ENCODE results near the gene DMC1. TPM values are rescaled to one million over a fixed set of nuclear protein-coding genes. Genes with fewer than 3 reads are reported as not detected.

Gene DMC1
- total and polyA plus RNA-seq, 2 experiments from 2014 or later: 3.0 TPM; not detected in 1

DNA sequence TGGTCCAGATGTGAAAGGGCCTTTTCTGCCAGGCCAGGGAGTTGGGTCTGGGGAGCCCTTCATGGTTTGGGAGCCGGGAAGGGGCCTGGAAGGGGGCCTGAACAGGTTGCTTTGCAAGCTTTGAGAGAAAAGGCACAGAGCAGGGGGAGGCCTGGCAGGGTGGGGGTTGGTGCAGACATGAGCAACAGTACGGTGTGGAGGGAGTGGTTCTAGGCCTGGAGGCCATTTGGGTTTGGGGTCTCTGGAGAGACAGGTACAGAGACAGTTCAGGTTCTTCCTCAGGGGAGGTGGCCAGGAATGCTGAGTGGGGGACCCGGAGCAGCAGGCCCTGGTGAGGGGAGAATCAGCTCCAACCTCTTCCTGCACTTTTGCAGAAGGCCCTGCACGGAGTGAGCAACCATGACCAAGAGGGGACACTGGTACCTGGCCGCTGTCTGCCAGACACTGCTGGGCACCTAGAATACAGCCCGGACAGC, 100.6 kb downstream of the DMC1 start:
- no peak for DNase-seq (ENCODE audit: low read depth in 1 of 2, low spot score in 1 of 2)
- H3K4me1 ChIP-seq (ENCODE audit: low read depth): no peaks in the 10 kb centered on the region
- TF ChIP-seq, protein P1, sequence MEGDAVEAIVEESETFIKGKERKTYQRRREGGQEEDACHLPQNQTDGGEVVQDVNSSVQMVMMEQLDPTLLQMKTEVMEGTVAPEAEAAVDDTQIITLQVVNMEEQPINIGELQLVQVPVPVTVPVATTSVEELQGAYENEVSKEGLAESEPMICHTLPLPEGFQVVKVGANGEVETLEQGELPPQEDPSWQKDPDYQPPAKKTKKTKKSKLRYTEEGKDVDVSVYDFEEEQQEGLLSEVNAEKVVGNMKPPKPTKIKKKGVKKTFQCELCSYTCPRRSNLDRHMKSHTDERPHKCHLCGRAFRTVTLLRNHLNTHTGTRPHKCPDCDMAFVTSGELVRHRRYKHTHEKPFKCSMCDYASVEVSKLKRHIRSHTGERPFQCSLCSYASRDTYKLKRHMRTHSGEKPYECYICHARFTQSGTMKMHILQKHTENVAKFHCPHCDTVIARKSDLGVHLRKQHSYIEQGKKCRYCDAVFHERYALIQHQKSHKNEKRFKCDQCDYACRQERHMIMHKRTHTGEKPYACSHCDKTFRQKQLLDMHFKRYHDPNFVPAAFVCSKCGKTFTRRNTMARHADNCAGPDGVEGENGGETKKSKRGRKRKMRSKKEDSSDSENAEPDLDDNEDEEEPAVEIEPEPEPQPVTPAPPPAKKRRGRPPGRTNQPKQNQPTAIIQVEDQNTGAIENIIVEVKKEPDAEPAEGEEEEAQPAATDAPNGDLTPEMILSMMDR (IDR thresholded peaks at IDR 0.05; ENCODE audit: low read depth, low read length): no peak
- no peak overlapping the region for H3K4me3 ChIP-seq
- H3K36me3 ChIP-seq: no peaks in the 10 kb centered on the region
- no peaks in the 10 kb centered on the region for H3K27me3 ChIP-seq
- no peak overlapping the region for H3K27ac ChIP-seq
- H3K9me3 ChIP-seq (ENCODE audit: low read depth): no peaks in the 10 kb centered on the region

Other genes with a start within 250 kb of the DMC1 start
- gene KCNJ4, start 115.0 kb downstream of the DMC1 start, total RNA-seq: 19.3 and 27.5 TPM in 2 replicates
- gene KCNJ4, start 115.0 kb downstream of the DMC1 start, polyA plus RNA-seq: 3.2 and 4.9 TPM in 2 replicates
- gene KDELR3, start 102.1 kb downstream of the DMC1 start, total RNA-seq: 13.1 and 19.7 TPM in 2 replicates
- gene KDELR3, start 102.1 kb downstream of the DMC1 start, polyA plus RNA-seq: 21.8 and 26.5 TPM in 2 replicates
- 682 and 855 TPM in 2 replicates for gene DDX17, start 63.9 kb downstream of the DMC1 start, total RNA-seq
- gene DDX17, start 63.9 kb downstream of the DMC1 start, polyA plus RNA-seq: 53.7 and 60.4 TPM in 2 replicates
- gene FAM227A, start 86.2 kb upstream of the DMC1 start, total RNA-seq: 4.5 and 5.7 TPM in 2 replicates
- 2.9 and 7.4 TPM in 2 replicates for gene FAM227A, start 86.2 kb upstream of the DMC1 start, polyA plus RNA-seq
- 24.9 and 25.9 TPM in 2 replicates for gene CBY1, start 86.5 kb upstream of the DMC1 start, total RNA-seq
- 68.4 and 84.6 TPM in 2 replicates for gene CBY1, start 86.5 kb upstream of the DMC1 start, polyA plus RNA-seq
- 46.2 and 52.6 TPM in 2 replicates for gene TOMM22, start 111.8 kb upstream of the DMC1 start, total RNA-seq
- 123 and 151 TPM in 2 replicates for gene TOMM22, start 111.8 kb upstream of the DMC1 start, polyA plus RNA-seq
- gene JOSD1, start 130.8 kb upstream of the DMC1 start, total RNA-seq: 37.0 and 41.0 TPM in 2 replicates
- gene JOSD1, start 130.8 kb upstream of the DMC1 start, polyA plus RNA-seq: 3.1 and 4.4 TPM in 2 replicates
- 72.6 and 92.2 TPM in 2 replicates for gene GTPBP1, start 135.8 kb upstream of the DMC1 start, total RNA-seq
- 49.8 and 65.3 TPM in 2 replicates for gene GTPBP1, start 135.8 kb upstream of the DMC1 start, polyA plus RNA-seq
- 41.4 and 105 TPM in 2 replicates for gene SUN2, start 185.8 kb upstream of the DMC1 start, total RNA-seq
- 28.0 and 78.1 TPM in 2 replicates for gene SUN2, start 185.8 kb upstream of the DMC1 start, polyA plus RNA-seq
- gene DNAL4, start 224.0 kb upstream of the DMC1 start, total RNA-seq: 42.3 and 48.5 TPM in 2 replicates
- gene DNAL4, start 224.0 kb upstream of the DMC1 start, polyA plus RNA-seq: 39.7 and 55.4 TPM in 2 replicates